ENCODE measurements around the gene PRSS22.

- no peak for TF ChIP-seq CTCF (IDR thresholded peaks at IDR 0.05)
- no peak for TF ChIP-seq RFX5 (IDR thresholded peaks at IDR 0.05; ENCODE audit: low read length)
- no peak for TF ChIP-seq RAD21 (IDR thresholded peaks at IDR 0.05; ENCODE audit: low read length)
- no peak for TF ChIP-seq YY1 (IDR thresholded peaks at IDR 0.05; ENCODE audit: low read depth)
- TF ChIP-seq POLR2AphosphoS5 (IDR thresholded peaks at IDR 0.05; ENCODE audit: low read depth, low read length): no peak
- TF ChIP-seq USF1 (IDR thresholded peaks at IDR 0.05; ENCODE audit: borderline replicate concordance, low read depth): no peak
- no peak for TF ChIP-seq TCF12 (IDR thresholded peaks at IDR 0.05)
- TF ChIP-seq GABPA (IDR thresholded peaks at IDR 0.05; ENCODE audit: low read depth): no peak
- TF ChIP-seq GATA2 (CRISPR knock-in tag; IDR thresholded peaks at IDR 0.05): no peak
- no peak for TF ChIP-seq EP300 (IDR thresholded peaks at IDR 0.05; ENCODE audit: borderline replicate concordance in 1 of 2, low read depth in 1 of 2, low read length in 1 of 2)
Observed at GRCh38 chr16:2811703-2812471, 46.1 kb downstream of the PRSS22 start.

Data from SK-N-SH (cell line).